Measurements from ENCODE around the gene TMCO5A. TPM values are rescaled to one million over a fixed set of nuclear protein-coding genes. Genes with fewer than 3 reads are reported as not detected.
"Not testable (repeated sequence)": the region's sequence is repeated elsewhere in the genome, so short reads cannot be mapped to it uniquely, and the experiment has no call there.

The TMCO5A gene
- total RNA-seq, 1 donor from 2014 or later, result not detected

- not testable (repeated sequence) for FAIRE-seq; DNase-seq (ENCODE audit: low spot score in 2 of 2)
Measured at GRCh38 chr15:37960742-37961141, 26.3 kb downstream of the TMCO5A start.

- FAIRE-seq (no peak), DNase-seq (ENCODE audit: low spot score in 2 of 2) (no peak)
Measured at GRCh38 chr15:37967788-37968187, 33.3 kb downstream of the TMCO5A start.

GRCh38 chr15:37973856-37974255 is 39.4 kb downstream of the TMCO5A start:
- no peak for FAIRE-seq
- no peak for DNase-seq (ENCODE audit: low spot score in 2 of 2)

GRCh38 chr15:37978231-37978630 is 43.8 kb downstream of the TMCO5A start:
- FAIRE-seq (no peak), DNase-seq (ENCODE audit: low spot score in 2 of 2) (no peak)

- no peak for DNase-seq (ENCODE audit: low spot score in 2 of 2)
- FAIRE-seq, result no peak
Measured at GRCh38 chr15:37979671-37980409, 45.4 kb downstream of the TMCO5A start.

DNA sequence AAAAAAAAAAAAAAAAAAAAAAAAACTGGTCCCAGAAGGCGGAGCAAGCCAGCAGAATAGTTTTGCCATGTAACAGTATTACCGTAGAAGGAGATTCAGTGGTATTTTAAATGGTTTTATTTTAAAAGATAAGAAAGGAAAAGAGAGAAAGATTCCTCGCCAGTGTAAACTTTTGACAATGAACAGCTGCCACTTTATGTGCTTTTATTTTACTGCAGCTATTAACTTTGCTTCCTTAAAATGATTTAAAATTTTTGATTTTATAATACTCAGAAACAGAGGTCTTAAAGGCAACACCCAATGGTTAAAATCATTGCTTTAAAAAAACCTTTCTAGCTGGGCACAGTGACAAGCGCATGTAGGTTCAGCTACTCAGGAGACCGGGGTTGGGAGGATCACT is 46.8 kb downstream of the TMCO5A start:
- no peak for FAIRE-seq
- no peak for DNase-seq (ENCODE audit: low spot score in 2 of 2)

- FAIRE-seq (no peak), DNase-seq (ENCODE audit: low spot score in 2 of 2) (no peak)
Measured at GRCh38 chr15:37981775-37982174, 47.3 kb downstream of the TMCO5A start.

DNA sequence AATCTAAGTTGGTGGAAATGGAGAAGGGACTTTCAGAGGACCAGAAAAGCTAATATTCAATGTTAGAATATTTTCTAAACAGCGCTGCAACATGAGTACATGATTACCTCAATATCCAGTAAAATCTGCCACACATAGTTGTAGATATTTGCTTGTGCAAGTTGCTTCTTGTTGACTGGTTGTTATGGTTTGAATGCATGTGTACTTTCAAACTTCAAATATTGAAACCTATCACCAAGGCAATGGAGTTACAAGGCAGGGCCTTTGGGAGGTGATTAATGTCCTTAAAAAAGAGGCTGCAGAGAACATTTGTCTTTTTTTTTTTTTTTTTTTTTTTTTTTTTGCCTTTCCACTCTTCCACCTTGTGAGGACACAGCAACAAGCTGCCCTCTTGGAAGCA is 49.9 kb downstream of the TMCO5A start:
- DNase-seq (ENCODE audit: low spot score in 2 of 2) (no peak), FAIRE-seq (no peak)

GRCh38 chr15:37995461-37996347 is 61.3 kb downstream of the TMCO5A start:
- peak in 1 of 2 donors; percentile 24 for DNase-seq (ENCODE audit: low spot score in 2 of 2)
- FAIRE-seq, result peak; percentile 82
